BE2C (cell line): ENCODE data around the gene CCDC14. TPM values are rescaled to one million over a fixed set of nuclear protein-coding genes. Genes with fewer than 3 reads are reported as not detected.
"Not testable (repeated sequence)": the region's sequence is repeated elsewhere in the genome, so short reads cannot be mapped to it uniquely, and the experiment has no call there.

Source experiments
- DNase-seq: peaks from one replicate; pipeline ENCODE4 v3.0.0-alpha.2; 2020
- H3K27me3 ChIP-seq: fragments of 250-450 bp; sonication (Bioruptor Pico); 2 replicates; pipeline ENCODE4 v1.5.1; 2020; ENCODE audit warnings: mild to moderate bottlenecking
- H3K36me3 ChIP-seq: fragments of 250-450 bp; sonication (Bioruptor Pico); 2 replicates; pipeline ENCODE4 v1.5.1; 2020; ENCODE audit warnings: mild to moderate bottlenecking
- H3K4me1 ChIP-seq: fragments of 250-450 bp; sonication (Bioruptor Pico); 2 replicates; pipeline ENCODE4 v1.5.1; 2020
- H3K4me3 ChIP-seq: 2 replicates; pipeline ENCODE4 v1.5.1; 2011; ENCODE audit warnings: low read depth, low read length
- H3K9me3 ChIP-seq: fragments of 250-450 bp; sonication (Bioruptor Pico); 2 replicates; pipeline ENCODE4 v1.5.1; 2020
- CTCF ChIP-seq: IDR thresholded peaks from 2 replicates; pipeline ENCODE4 v1.5.1; 2012; ENCODE audit warnings: mild to moderate bottlenecking, low read depth, low read length
- polyA plus RNA-seq: library from polyadenylated mRNA; unstranded; fragments of >200 nt; gene quantifications from one replicate; pipeline ENCODE4 v1.2.1, GENCODE V29; 2012; ENCODE audit warnings: low read depth, missing spikeins; ENCODE audit not compliant: insufficient read length, insufficient read depth

The CCDC14 gene, protein sequence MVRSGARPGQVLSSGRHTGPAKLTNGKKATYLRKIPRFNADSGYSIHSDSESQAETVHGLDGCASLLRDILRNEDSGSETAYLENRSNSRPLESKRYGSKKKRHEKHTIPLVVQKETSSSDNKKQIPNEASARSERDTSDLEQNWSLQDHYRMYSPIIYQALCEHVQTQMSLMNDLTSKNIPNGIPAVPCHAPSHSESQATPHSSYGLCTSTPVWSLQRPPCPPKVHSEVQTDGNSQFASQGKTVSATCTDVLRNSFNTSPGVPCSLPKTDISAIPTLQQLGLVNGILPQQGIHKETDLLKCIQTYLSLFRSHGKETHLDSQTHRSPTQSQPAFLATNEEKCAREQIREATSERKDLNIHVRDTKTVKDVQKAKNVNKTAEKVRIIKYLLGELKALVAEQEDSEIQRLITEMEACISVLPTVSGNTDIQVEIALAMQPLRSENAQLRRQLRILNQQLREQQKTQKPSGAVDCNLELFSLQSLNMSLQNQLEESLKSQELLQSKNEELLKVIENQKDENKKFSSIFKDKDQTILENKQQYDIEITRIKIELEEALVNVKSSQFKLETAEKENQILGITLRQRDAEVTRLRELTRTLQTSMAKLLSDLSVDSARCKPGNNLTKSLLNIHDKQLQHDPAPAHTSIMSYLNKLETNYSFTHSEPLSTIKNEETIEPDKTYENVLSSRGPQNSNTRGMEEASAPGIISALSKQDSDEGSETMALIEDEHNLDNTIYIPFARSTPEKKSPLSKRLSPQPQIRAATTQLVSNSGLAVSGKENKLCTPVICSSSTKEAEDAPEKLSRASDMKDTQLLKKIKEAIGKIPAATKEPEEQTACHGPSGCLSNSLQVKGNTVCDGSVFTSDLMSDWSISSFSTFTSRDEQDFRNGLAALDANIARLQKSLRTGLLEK
- 33.2 TPM for polyA plus RNA-seq

- peak; percentile 99 for DNase-seq
- H3K27me3 ChIP-seq: no peaks in the 10 kb centered on the region
- peaks cover 4% of the 10 kb centered on the region for H3K36me3 ChIP-seq
- no peaks in the 10 kb centered on the region for H3K4me1 ChIP-seq
- TF ChIP-seq CTCF: no peak
- H3K9me3 ChIP-seq: no peaks in the 10 kb centered on the region
- peak within 1 kb of the TSS; percentile 98 for H3K4me3 ChIP-seq
Observed at GRCh38 chr3:123960781-123961507, at the start of gene CCDC14. Gene CCDC14, minus strand, starts transcription at chr3:123961229. Its CDS starts 56 bp downstream, at chr3:123961173.

DNA sequence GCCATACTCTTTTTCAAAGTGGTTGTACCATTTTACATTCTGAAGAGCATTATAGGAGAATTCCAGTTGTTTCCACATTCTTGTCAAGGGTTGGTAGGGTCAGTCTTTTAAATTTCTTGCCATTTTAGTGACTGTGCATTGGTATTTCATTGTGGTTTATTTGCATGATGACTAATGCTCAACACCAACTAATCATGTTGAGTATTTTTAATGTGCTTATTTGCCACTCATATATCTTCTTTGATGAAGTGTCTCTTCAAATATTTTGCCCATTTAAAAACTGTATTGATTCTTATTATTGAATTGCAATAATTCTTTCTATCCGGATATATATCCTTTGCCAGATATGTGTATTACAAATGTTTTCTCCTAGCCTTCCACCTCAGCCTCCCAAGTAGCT lies 47.3 kb upstream of the CCDC14 start:
- not testable (repeated sequence) for H3K36me3 ChIP-seq, DNase-seq, H3K4me1 ChIP-seq, H3K9me3 ChIP-seq, H3K4me3 ChIP-seq, H3K27me3 ChIP-seq

DNA sequence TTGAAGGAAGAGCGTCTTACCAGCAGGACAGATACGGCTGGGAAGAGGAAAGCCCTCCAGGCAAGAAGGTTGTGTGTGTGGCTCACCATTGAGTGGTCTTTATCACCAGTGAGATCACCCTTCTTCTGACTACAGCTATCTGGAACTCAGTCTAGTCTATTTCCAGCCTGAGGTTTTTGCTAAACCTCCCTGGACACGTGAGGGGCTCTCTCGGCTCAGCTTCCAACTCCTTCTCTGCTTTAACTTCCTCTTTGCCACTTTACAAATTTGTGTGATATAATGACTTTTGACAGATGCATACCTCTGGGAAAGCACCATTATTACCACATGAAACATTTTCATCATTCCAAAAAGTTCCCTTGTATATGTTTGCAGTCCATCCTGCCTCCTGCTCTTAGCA lies 46.2 kb upstream of the CCDC14 start:
- no peak overlapping the region for H3K4me3 ChIP-seq
- no peaks in the 10 kb centered on the region for H3K9me3 ChIP-seq
- H3K27me3 ChIP-seq: no peaks in the 10 kb centered on the region
- H3K36me3 ChIP-seq: no peaks in the 10 kb centered on the region
- no peak for DNase-seq
- no peaks in the 10 kb centered on the region; the same call in 1 of the 2 replicates for H3K4me1 ChIP-seq
- TF ChIP-seq CTCF: no peak

- not testable (repeated sequence) for H3K9me3 ChIP-seq, H3K36me3 ChIP-seq, H3K4me3 ChIP-seq, H3K27me3 ChIP-seq, H3K4me1 ChIP-seq, DNase-seq
Observed at GRCh38 chr3:124002405-124003079, 41.5 kb upstream of the CCDC14 start.

DNA sequence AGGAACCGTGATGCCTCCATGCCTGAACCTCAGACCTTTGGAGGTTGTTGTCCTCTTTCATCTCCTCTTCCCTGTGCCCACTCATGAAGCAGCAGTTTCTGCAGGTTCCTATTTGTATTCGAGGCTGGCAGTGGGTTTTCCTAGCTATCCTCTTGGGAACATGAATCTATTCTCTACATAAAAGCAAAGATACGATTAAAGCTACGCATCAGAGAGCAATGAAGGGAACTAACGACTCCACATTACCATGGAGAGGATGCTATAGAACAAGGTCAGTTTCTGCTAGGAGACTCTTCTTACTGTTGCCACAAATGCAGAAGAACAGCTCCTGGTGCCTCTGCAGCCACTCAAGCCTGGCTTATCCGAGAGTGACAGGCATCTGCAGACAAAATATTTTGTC lies 40.3 kb upstream of the CCDC14 start:
- DNase-seq, H3K4me1 ChIP-seq, H3K4me3 ChIP-seq, H3K36me3 ChIP-seq, H3K9me3 ChIP-seq, H3K27me3 ChIP-seq: not testable (repeated sequence)

- no peak overlapping the region for H3K4me3 ChIP-seq
- H3K4me1 ChIP-seq: no peaks in the 10 kb centered on the region
- no peaks in the 10 kb centered on the region for H3K36me3 ChIP-seq
- no peak for DNase-seq
- no peak for TF ChIP-seq CTCF
- H3K27me3 ChIP-seq: no peaks in the 10 kb centered on the region
- H3K9me3 ChIP-seq: peaks cover 7% of the 10 kb centered on the region; the same call in 1 of the 2 replicates
Observed at GRCh38 chr3:123997543-123997942, 36.5 kb upstream of the CCDC14 start.

DNA sequence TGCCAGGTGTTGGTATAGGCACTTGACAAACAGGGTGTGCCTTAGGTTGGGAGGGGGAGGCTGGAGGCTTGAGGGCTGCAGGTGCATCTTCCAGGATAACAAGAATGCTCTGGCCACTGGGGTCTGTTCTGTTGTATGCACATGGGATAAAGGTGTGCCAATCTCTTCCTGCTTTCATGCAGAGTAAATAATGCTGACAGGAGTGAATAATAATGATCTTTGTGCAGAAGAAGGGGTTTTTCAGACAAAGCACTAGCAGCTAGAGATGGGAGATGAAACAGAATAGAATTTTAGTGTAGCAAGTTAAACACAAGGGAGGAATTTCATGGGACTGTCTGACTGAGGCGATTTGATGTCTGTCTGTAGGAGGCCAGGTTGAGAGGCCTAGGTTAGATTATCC lies 32.8 kb upstream of the CCDC14 start:
- H3K9me3 ChIP-seq: peaks cover 7% of the 10 kb centered on the region; the same call in 1 of the 2 replicates
- no peak for DNase-seq
- H3K4me1 ChIP-seq: no peaks in the 10 kb centered on the region
- no peaks in the 10 kb centered on the region for H3K36me3 ChIP-seq
- TF ChIP-seq CTCF: no peak
- no peaks in the 10 kb centered on the region for H3K27me3 ChIP-seq
- no peak overlapping the region for H3K4me3 ChIP-seq

DNA sequence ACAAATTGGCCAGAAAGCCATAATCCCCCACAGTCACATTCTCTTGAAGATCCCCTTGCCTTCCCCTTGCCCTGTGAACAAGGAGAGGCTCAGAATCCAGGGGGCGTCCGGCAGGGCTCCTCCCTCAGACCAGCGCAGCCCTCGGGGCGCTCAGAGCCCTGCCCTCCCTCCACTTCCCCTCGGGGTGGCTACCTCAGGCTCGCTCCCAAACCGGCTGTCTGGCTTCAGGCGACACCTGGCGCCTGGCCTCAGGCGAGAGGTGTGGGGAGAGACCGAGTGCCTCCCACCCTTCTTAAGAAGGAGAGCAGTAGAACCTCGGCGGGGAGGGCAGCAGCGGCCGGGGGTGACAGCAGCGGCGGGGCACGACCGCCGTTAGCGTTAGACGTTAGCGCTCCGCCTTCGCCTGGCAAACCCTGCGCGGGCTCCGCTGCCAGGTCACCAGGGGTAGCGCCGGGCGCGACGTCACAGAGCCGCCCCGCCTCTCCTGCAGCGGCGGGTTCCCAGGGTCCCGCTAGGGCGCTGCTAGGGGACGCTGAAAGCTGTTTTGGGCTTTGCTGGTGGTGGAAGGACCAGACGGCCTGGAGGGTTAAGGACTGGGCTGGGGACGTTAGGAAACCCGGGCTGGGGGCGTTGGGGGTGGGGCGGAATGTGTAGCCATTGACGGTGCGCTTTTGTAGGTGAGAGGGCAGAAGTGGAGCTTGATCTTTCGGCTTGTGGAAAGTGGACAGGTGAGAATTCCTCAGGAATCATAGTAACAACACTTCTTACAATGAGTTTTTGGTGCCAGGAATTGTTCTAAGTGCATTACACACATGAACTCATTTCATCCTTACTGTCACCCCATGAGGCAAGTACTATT lies 30.9 kb upstream of the CCDC14 start, which contains the start of gene ROPN1:
Gene ROPN1 (minus strand): TSS at position 395 of the 859 bp plus-strand sequence. CDS start 11,643 bp downstream, outside the sequence.
- not testable (repeated sequence) for H3K9me3 ChIP-seq, DNase-seq, H3K27me3 ChIP-seq, H3K4me3 ChIP-seq, H3K4me1 ChIP-seq, H3K36me3 ChIP-seq
